CD4-positive, alpha-beta T cell (primary cell): ENCODE results near the gene HS6ST2. TPM values are rescaled to one million over a fixed set of nuclear protein-coding genes. Genes with fewer than 3 reads are reported as not detected.

Source experiments
- ATAC-seq: fragments of 200-7000 bp; cut with Tn5 transposase; one replicate; pipeline ENCODE4 v1.10.0; 2022; ENCODE audit warnings: mild to moderate bottlenecking; ENCODE audit not compliant: poor library complexity
- CTCF ChIA-PET: fragments of 350-600 bp; sonication (Branson Sonifier 250); formaldehyde crosslinking; loops from one replicate; lab custom pipeline; 2021; ENCODE audit warnings: antibody characterized with exemption, inconsistent platforms; lab: Charles Lee
- POLR2A ChIA-PET: fragments of 350-600 bp; sonication (Branson Sonifier 250); formaldehyde crosslinking; loops from one replicate; lab custom pipeline; 2021; ENCODE audit warnings: antibody characterized with exemption, inconsistent platforms; lab: Charles Lee
- DNase-seq, 14 experiments: peaks; one replicate each; pipeline ENCODE4 v3.0.0-alpha.2; 2013 to 2020; ENCODE audit warnings: mixed read lengths in 2 of 14
- H3K27ac ChIP-seq, 2 donors: one replicate each; pipeline versions ENCODE4 v1.5.1 to v1.7.0; 2013; ENCODE audit warnings: low read length in 2 of 2, low read depth in 1 of 2, mild to moderate bottlenecking in 1 of 2
- H3K27me3 ChIP-seq, 2 experiments: 1 replicate in 1 of 2; 2 replicates in 1 of 2; pipeline versions ENCODE4 v1.6.1 to v1.7.0; 2013; ENCODE audit warnings: low read length in 2 of 2, control low read depth in 1 of 2, mild to moderate bottlenecking in 1 of 2, moderate library complexity in 1 of 2; ENCODE audit not compliant: insufficient read depth in 2 of 2, control insufficient read depth in 1 of 2
- H3K36me3 ChIP-seq: one replicate; pipeline ENCODE4 v1.6.1; 2013; ENCODE audit warnings: low read length, control low read depth; ENCODE audit not compliant: insufficient read depth
- H3K4me1 ChIP-seq: one replicate; pipeline ENCODE4 v1.6.1; 2013; ENCODE audit warnings: low read length, control low read depth; ENCODE audit not compliant: insufficient read depth
- H3K4me3 ChIP-seq: one replicate; pipeline ENCODE4 v1.5.1; 2013; ENCODE audit warnings: mild to moderate bottlenecking, low read length, moderate library complexity
- H3K9me3 ChIP-seq, 2 experiments: 1 replicate in 1 of 2; 2 replicates in 1 of 2; pipeline versions ENCODE4 v1.6.1 to v1.7.0; 2013; ENCODE audit warnings: low read length in 2 of 2, mild to moderate bottlenecking in 2 of 2, control low read depth in 1 of 2, moderate library complexity in 1 of 2; ENCODE audit not compliant: control insufficient read depth in 1 of 2, insufficient read depth in 1 of 2
- H3K27ac Mint-ChIP-seq: one replicate; pipeline ENCODE4 v1.8.0; 2020; ENCODE audit warnings: mixed read lengths
- H3K27me3 Mint-ChIP-seq: one replicate; pipeline ENCODE4 v1.8.0; 2021; ENCODE audit warnings: mixed read lengths
- H3K36me3 Mint-ChIP-seq: one replicate; pipeline ENCODE4 v1.8.0; 2021; ENCODE audit warnings: low read depth, mixed read lengths
- H3K4me1 Mint-ChIP-seq: one replicate; pipeline ENCODE4 v1.8.0; 2021; ENCODE audit warnings: low read depth, mixed read lengths
- H3K4me3 Mint-ChIP-seq: one replicate; pipeline ENCODE4 v1.8.0; 2020; ENCODE audit warnings: mild to moderate bottlenecking, mixed read lengths
- H3K9me3 Mint-ChIP-seq: one replicate; pipeline ENCODE4 v1.8.0; 2020; ENCODE audit warnings: mixed read lengths
- CTCF ChIP-seq: fragments of 200-600 bp; IDR thresholded peaks from one replicate; pipeline ENCODE4 v1.8.0; 2022; ENCODE audit warnings: antibody characterized with exemption, mild to moderate bottlenecking
- intact Hi-C, 2 experiments: fragments of 100-400 bp; cut with DNase I in 1 of 2; cut with micrococcal nuclease in 1 of 2; formaldehyde crosslinking; loops; one replicate each; pipeline versions ENCODE4 v1.15.1 to v1.9.0; 2023 to 2025; cut with DNase I, micrococcal nuclease
- total RNA-seq, 174 experiments: library from RNA in 2 of 174; stranded (reverse) in 2 of 174; gene quantifications; one replicate each; pipeline ENCODE4 v1.2.3 and lab custom pipeline; 2021 to 2026

HS6ST2 gene
- total RNA-seq, 2 experiments from 2014 or later = not detected

- ATAC-seq = no peak
- no peaks in the 10 kb centered on the region for H3K36me3 Mint-ChIP-seq
- no peaks in the 10 kb centered on the region for H3K27me3 Mint-ChIP-seq
- ChIA-PET CTCF (no interaction called here), POLR2A (no interaction called here)
- DNase-seq = no peak
- intact Hi-C loops = no loop called here
- no peak overlapping the region for H3K4me3 ChIP-seq
- no peaks in the 10 kb centered on the region for H3K27me3 ChIP-seq
- no peak overlapping the region for H3K4me3 Mint-ChIP-seq
- H3K4me1 Mint-ChIP-seq = no peaks in the 10 kb centered on the region
- no peaks in the 10 kb centered on the region for H3K9me3 ChIP-seq
- no peaks in the 10 kb centered on the region for H3K9me3 Mint-ChIP-seq
- H3K36me3 ChIP-seq = no peaks in the 10 kb centered on the region
- no peak overlapping the region for H3K27ac Mint-ChIP-seq
- no peak overlapping the region for H3K27ac ChIP-seq
- H3K4me1 ChIP-seq = no peaks in the 10 kb centered on the region
- no peak for TF ChIP-seq CTCF
Observed at GRCh38 chrX:132757066-132757623, 201.3 kb downstream of the HS6ST2 start.

DNA sequence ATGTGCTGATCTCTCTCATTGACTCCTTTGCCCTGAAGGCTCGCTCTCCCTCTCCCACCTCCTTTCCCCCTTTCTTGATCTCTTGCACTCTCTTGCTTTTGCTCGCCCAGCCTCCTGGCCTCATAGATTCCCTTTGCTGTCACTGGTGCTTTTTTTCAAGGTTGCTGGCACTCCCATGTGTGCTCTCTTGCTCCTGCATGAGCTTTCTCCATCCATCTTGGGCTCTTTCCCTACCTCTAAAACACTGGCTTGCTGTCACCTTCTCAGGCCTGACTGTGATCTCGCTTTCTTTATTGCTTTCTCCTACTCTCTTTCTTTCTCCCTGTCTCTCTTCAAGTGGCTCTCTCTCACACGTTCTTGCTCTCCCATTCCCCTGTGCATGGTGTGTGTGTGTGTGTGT lies 202.0 kb downstream of the HS6ST2 start:
- no peak for TF ChIP-seq CTCF
- H3K4me3 Mint-ChIP-seq = no peak overlapping the region
- intact Hi-C loops = no loop called here
- no peak for DNase-seq
- ChIA-PET POLR2A (no interaction called here), CTCF (no interaction called here)
- Histone ChIP-seq H3K27ac (no peak overlapping the region), H3K4me1 (no peaks in the 10 kb centered on the region), H3K4me3 (no peak overlapping the region), H3K36me3 (no peaks in the 10 kb centered on the region), H3K9me3 (no peaks in the 10 kb centered on the region), H3K27me3 (no peaks in the 10 kb centered on the region)
- H3K27me3 Mint-ChIP-seq = no peaks in the 10 kb centered on the region
- H3K27ac Mint-ChIP-seq = no peak overlapping the region
- H3K36me3 Mint-ChIP-seq = no peaks in the 10 kb centered on the region
- no peak for ATAC-seq
- no peaks in the 10 kb centered on the region for H3K4me1 Mint-ChIP-seq
- no peaks in the 10 kb centered on the region for H3K9me3 Mint-ChIP-seq

GRCh38 chrX:132751063-132751690 lies 207.3 kb downstream of the HS6ST2 start:
- Histone ChIP-seq H3K9me3 (no peaks in the 10 kb centered on the region), H3K27me3 (no peaks in the 10 kb centered on the region), H3K36me3 (no peaks in the 10 kb centered on the region), H3K4me1 (no peaks in the 10 kb centered on the region), H3K27ac (no peak overlapping the region), H3K4me3 (no peak overlapping the region)
- intact Hi-C loops = no loop called here
- Mint-ChIP-seq H3K4me3 (no peak overlapping the region), H3K9me3 (no peaks in the 10 kb centered on the region), H3K36me3 (no peaks in the 10 kb centered on the region), H3K4me1 (no peaks in the 10 kb centered on the region), H3K27ac (no peak overlapping the region), H3K27me3 (no peaks in the 10 kb centered on the region)
- ChIA-PET CTCF (no interaction called here), POLR2A (no interaction called here)
- no peak for DNase-seq
- no peak for TF ChIP-seq CTCF
- ATAC-seq = no peak
